Forelimb muscle (tissue), 1 donor: ENCODE measurements around the gene METTL9. TPM values are rescaled to one million over a fixed set of nuclear protein-coding genes. Genes with fewer than 3 reads are reported as not detected.
"Not testable (repeated sequence)": the region's sequence is repeated elsewhere in the genome, so short reads cannot be mapped to it uniquely, and the experiment has no call there.

Experiments used
- DNase-seq: peaks from one replicate; pipeline ENCODE4 v3.0.0-alpha.2; 2013; ENCODE audit warnings: low read depth
- polyA plus RNA-seq: library from polyadenylated mRNA; unstranded; fragments of 120-200 nt; gene quantifications from one replicate; pipeline ENCODE4 v1.2.1, GENCODE V29; 2013; ENCODE audit not compliant: insufficient read length

METTL9 gene
- polyA plus RNA-seq, 1 donor: 97.8 TPM

DNA sequence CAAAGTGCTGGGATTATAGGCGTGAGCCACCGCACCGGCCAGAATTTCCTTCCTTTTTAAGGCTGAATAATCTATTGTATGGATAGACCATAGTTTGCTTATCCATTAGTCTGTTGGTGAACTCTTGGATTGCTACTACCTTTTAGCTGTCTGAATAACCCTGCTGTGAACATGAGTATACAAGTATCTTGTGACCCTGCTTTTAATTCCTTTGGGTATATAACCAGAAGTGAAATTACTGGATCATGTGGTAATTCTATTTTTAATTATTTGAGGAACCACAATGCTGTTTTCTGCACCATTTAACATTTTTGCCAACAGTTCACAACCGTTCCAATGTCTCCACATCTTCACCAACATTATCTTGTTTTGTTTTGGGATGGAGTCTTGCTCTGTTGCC lies 59.7 kb downstream of the METTL9 start:
- no peak for DNase-seq

GRCh38 chr16:21663889-21664647 lies 64.7 kb downstream of the METTL9 start, which contains the start of gene OTOA:
TSS of gene OTOA (plus strand) at chr16:21663968. CDS start at chr16:21678515, 14,547 bp downstream.
- no peak for DNase-seq

GRCh38 chr16:21664801-21665492 lies 65.6 kb downstream of the METTL9 start:
- DNase-seq: no peak

- DNase-seq: no peak
Measured at GRCh38 chr16:21666772-21667171, 67.4 kb downstream of the METTL9 start.

DNA sequence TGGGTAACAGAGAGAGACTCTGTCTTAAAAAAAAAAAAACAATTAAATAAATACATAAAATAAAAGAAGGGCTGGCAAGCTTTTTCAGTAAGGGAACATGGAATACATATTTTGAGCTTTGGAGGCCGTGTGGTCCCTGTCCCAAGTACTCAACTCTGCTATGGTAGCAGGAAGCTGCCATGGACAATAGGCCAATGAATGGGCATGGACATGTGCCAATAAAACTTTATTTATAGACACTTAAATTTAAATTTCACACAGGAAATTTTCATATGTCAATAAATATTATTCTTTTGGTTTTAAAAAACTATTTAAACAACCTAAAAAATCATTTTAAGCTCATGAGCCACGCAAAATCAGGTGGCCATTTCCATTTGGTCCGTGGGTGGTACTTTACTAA lies 68.2 kb downstream of the METTL9 start:
- no peak for DNase-seq

DNA sequence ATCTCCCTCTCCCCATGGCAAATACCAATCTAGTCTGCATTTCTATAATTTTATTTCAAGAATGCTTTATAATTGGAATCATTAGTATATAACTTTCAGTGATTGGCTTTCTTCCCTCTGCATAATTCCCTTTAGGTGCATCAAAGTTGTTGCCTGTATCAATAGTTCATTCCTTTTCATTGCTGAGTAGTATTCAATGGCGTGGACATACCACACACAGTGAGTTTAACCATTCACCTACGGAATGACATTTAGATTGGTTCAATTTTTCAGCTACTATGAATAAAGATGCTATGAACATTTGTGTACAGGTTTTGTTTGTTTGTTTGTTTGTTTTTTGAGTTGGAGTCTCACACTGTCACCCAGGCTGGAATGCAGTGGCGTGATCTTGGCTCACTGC lies 74.1 kb downstream of the METTL9 start:
- DNase-seq: no peak

GRCh38 chr16:21674456-21674855 lies 75.1 kb downstream of the METTL9 start:
- not testable (repeated sequence) for DNase-seq

- not testable (repeated sequence) for DNase-seq
Measured at GRCh38 chr16:21680714-21681113, 81.3 kb downstream of the METTL9 start.

DNA sequence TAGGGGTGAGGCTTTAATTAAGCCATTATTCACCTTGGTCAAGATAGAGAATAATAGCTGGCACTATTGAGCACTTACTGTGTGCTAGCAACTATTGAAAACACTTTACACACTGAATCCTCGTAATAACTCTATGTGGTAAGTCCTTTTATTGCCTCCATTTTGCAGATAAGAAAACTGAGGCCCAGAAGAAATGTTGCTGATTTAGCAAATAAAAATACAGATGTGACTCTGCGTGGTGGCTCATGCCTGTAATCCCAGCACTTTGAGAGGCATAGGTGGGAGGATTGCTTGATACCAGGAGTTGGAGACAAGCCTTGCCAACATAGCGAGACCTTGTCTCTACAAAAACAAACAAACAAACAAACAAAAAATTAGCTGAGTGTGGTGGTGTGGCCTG lies 83.8 kb downstream of the METTL9 start:
- no peak for DNase-seq

DNA sequence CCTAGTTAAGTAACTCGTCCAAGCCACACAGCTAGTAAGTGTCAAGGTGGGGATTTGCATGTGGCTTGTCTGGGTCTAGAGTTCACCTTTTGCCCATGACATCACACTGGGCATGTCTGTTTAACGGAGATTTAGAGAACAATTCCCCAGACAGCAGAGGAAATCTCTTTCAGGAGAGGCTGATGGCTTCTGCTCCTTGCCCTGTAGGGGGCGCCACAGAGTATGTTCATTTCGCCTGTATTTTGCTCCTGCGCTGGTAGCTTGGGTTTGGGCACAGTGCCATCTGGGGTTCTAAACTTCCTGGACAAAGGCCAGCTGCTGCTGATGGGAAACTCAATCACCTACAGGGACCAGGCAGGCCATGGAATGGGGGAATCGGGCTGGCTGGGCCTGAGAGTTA lies 84.8 kb downstream of the METTL9 start:
- DNase-seq: no peak

- DNase-seq: no peak
Measured at GRCh38 chr16:21685034-21685455, 85.7 kb downstream of the METTL9 start.

DNA sequence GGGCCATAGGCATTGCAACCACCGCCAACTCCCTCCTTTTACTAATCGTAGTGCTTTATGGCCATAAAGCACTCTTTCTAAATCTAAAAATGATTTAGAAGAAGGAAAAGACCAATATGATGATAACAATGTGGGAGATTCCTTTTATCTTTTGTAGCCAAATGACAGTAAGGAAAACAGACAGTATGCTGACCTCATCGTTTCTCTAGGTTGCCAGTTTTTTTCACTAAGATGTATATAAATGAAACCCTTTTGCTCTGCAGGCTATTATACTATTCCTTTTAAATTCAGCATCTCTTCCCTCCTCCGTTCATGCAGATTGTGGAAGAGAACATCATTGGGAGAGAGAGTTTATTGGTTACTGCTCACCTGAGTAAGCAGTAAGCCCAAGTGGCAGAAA lies 89.7 kb downstream of the METTL9 start:
- DNase-seq: no peak

DNA sequence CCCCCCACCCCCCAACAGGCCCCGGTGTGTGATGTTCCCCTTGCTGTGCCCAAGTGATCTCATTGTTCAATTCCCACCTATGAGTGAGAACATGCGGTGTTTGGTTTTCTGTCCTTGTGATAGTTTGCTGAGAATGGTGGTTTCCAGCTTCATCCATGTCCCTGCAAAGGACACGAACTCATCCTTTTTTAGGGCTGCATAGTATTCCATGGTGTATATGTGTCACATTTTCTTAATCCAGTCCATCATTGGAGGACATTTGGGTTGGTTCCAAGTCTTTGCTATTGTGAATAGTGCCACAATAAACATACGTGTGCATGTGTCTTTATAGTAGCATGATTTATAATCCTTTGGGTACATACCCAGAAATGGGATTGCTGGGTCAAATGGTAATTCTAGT lies 91.6 kb downstream of the METTL9 start:
- DNase-seq: not testable (repeated sequence)

GRCh38 chr16:21694609-21695008 lies 95.2 kb downstream of the METTL9 start:
- DNase-seq: no peak

DNA sequence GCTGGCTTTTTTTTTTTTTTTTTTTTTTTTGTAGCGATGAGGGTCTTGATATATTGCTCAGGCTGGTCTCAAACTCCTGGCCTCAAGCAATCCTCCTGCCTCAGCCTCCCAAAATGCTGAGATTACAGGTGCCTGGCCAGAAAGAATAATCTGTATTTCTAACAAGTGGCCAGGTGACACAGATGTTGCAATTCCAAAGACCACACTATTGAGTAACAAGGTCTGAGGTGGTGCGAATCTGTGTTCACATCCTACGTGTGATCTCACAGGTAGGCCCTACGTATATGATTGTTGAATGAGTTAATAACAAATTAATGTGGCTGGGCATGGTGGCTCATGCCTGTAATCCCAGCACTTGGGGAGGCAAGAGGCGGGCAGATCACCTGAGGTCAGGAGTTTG lies 97.7 kb downstream of the METTL9 start:
- no peak for DNase-seq

GRCh38 chr16:21698169-21699032 lies 99.0 kb downstream of the METTL9 start:
- DNase-seq: no peak

DNA sequence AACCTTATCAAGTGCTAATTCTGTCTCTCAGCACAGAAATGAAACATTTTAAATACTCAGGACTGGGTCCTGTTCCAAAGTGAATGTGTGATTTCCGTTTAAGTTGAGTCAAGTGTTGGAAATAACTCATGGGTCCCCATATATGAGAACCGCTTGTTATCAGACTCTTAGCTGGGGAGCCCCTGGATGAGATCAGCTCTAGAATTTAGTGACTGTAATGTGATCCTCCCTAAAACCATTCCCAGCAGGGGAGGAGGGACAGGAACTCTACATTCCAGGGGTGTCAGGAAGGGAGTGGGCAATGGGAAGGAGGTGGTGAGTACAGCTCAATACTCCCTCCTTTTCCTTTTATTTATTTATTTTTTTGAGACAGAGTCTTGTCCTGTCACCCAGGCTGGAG lies 101.9 kb downstream of the METTL9 start:
- no peak for DNase-seq

DNA sequence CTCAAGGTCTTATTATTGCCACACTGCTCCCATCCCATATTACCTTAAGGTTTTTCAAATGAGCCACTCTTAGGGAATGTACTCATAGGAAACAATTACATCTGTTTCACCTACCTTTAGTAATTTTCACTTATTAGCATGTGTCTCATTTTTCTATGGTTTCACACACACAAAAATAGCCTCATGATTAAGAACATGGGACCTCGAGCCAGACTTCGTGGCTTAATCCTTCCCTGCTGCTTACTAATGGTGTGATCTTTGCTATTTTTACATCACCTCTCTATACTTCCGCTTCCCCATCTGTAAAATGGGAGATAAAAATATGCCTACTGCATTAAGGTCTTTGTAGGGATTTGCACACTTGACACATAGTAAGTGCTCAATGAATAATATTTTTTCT lies 102.9 kb downstream of the METTL9 start:
- no peak for DNase-seq

- DNase-seq: no peak
Measured at GRCh38 chr16:21703156-21703555, 103.8 kb downstream of the METTL9 start.

GRCh38 chr16:21703589-21704174 lies 104.3 kb downstream of the METTL9 start:
- DNase-seq: no peak

- no peak for DNase-seq
Measured at GRCh38 chr16:21704266-21704665, 104.9 kb downstream of the METTL9 start.

- DNase-seq: no peak
Measured at GRCh38 chr16:21704733-21705132, 105.4 kb downstream of the METTL9 start.
